Smooth muscle cell of the brain vasculature (primary cell): ENCODE measurements around the gene KRTAP5-11.

Source experiments
- DNase-seq: peaks from one replicate; pipeline ENCODE4 v3.0.0-alpha.2; 2012; ENCODE audit warnings: low read depth, low spot score

Gene KRTAP5-11

GRCh38 chr11:71532036-71532610, 50.6 kb downstream of the KRTAP5-11 start:
- DNase-seq, result no peak
